Central memory CD8-positive, alpha-beta T cell (primary cell): ENCODE results near the gene GRIFIN.

Source experiments
- ATAC-seq: fragments of 150-1000 bp; cut with Tn5 transposase; replicated peaks from 2 replicates; pipeline ENCODE4 v1.10.0; 2022; ENCODE audit warnings: mild to moderate bottlenecking, moderate FRiP score, moderate number of reproducible peaks; ENCODE audit not compliant: poor library complexity, severe bottlenecking; ENCODE audit errors: extremely low read depth
- DNase-seq, 2 donors: peaks; one replicate each; pipeline ENCODE4 v3.0.0; 2021; ENCODE audit warnings: low spot score in 2 of 2
- H3K27ac Mint-ChIP-seq: one replicate; pipeline ENCODE4 v1.8.0; 2022; ENCODE audit warnings: low read depth, mild to moderate bottlenecking, moderate library complexity, mixed read lengths
- H3K27me3 Mint-ChIP-seq: one replicate; pipeline ENCODE4 v1.8.0; 2022; ENCODE audit warnings: mixed read lengths
- H3K36me3 Mint-ChIP-seq: one replicate; pipeline ENCODE4 v1.8.0; 2022; ENCODE audit warnings: mild to moderate bottlenecking, moderate library complexity, mixed read lengths; ENCODE audit not compliant: insufficient read depth
- H3K4me1 Mint-ChIP-seq: one replicate; pipeline ENCODE4 v1.8.0; 2022; ENCODE audit warnings: mixed read lengths
- H3K4me3 Mint-ChIP-seq: one replicate; pipeline ENCODE4 v1.8.0; 2022; ENCODE audit warnings: mild to moderate bottlenecking, moderate library complexity, mixed read lengths
- H3K9me3 Mint-ChIP-seq: one replicate; pipeline ENCODE4 v1.8.0; 2022; ENCODE audit warnings: mixed read lengths

The GRIFIN gene

DNA sequence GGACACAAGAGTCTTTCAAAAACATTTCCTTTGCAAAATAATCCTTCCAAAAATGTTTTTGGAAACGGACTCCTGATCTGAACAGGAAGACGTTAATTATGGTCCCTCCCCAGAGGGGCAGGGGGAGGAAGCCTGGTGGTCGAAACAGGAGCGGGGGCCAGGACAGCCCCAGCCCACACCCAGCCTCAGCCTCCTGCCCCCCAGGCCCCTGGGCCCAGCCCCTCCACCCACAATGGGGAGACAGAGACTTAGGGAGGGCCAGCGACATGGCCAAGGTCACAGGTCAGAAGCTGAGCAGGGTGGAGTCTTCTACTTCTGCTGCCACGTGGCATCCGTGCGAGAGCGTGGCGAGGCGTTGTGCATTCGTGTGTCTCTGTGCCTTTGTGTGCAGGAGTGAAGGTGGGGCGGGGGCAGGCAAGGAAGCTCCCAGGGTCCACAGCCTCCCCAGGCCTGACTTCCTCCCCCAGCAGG, 14.0 kb upstream of the GRIFIN start:
- Mint-ChIP-seq H3K4me3 (no peak overlapping the region), H3K27me3 (peaks cover 12% of the 10 kb centered on the region), H3K9me3 (no peaks in the 10 kb centered on the region), H3K4me1 (no peaks in the 10 kb centered on the region), H3K36me3 (peaks cover 11% of the 10 kb centered on the region), H3K27ac (no peak overlapping the region)
- DNase-seq (no peak), ATAC-seq (no peak)

DNA sequence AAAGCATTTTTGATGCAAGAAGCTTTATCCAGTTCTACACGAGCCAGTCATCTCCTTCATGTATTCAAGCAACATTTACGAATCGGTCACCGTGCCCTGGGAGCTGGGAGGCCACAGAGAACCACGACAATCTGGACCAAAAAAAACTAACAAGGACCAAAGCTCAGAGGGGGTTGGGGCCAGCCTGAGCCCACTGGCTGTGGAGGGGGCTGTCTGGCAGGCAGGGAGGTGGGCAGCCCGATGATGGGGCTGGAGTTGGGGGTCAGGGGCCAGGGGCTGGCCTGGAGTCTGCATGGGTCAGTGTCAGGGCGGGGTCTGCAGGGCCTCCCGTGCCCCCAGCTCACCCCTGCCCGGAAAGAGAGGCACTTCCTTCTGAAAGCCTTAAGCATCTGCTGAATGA, 12.5 kb upstream of the GRIFIN start:
- ATAC-seq (no peak), DNase-seq (no peak)
- H3K4me3 Mint-ChIP-seq = no peak overlapping the region
- H3K4me1 Mint-ChIP-seq = no peaks in the 10 kb centered on the region
- H3K36me3 Mint-ChIP-seq = peaks cover 10% of the 10 kb centered on the region
- H3K27me3 Mint-ChIP-seq = peaks cover 12% of the 10 kb centered on the region
- H3K9me3 Mint-ChIP-seq = no peaks in the 10 kb centered on the region
- H3K27ac Mint-ChIP-seq = no peak overlapping the region

DNA sequence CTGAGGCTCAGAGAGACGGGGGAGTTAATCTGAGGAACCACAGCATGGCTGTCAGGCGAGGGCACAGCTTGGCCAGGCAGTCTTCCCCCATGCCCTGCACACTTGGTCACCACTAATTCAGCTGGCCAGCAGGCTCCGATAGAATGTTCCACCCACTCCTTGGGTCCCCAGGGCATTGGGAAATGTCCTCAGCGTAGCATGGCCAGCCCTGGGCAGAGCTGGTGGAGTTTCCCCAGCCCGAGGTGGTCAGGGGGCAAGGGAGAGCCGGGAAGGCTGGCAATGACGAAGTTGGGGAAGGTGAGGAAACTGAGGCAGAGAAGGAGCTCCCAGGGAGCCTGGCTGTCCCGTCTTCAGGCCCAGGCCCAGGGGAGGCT, 12.1 kb upstream of the GRIFIN start:
- Mint-ChIP-seq H3K9me3 (no peaks in the 10 kb centered on the region), H3K4me1 (no peaks in the 10 kb centered on the region), H3K4me3 (no peak overlapping the region), H3K27me3 (peaks cover 12% of the 10 kb centered on the region), H3K36me3 (peaks cover 10% of the 10 kb centered on the region), H3K27ac (no peak overlapping the region)
- DNase-seq = no peak
- ATAC-seq = no peak

DNA sequence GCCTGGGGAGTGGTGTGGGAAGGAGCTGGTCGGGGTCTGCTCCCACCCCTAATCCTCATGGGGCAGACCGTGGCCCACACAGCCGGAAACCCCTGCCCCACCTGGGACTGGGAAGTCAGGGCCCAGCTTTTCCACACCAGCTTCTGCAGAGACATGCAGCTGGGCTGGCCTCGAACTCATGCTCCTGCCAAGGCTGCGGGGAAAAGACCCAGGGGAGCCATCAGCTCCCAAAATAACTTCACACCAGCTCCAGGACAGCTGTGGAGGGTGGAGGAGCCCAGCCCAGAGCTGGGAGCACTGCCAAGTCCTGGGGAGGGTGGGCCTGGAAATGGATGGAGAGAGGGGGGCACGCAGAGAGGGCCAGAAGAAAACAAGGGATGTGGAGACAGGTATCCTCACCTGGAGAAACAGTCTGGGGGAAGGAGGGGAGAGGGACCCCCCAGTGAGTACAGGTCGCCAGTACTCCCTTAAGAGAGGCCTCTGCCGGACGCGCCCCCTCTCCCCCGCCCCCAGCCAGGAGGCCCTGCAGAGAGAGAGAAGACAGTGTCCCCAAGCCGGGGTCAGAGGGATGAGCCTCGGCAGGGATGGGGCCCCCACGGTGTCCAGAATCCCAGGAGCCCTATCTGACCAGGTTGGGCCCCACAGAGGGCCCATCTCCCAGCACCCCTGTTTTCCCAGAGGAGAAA, 11.5 kb upstream of the GRIFIN start:
- ATAC-seq (no peak), DNase-seq (no peak)
- Mint-ChIP-seq H3K4me3 (no peak overlapping the region), H3K27me3 (peaks cover 12% of the 10 kb centered on the region), H3K27ac (peak overlapping the region; percentile 26), H3K9me3 (peaks cover 4% of the 10 kb centered on the region), H3K36me3 (peaks cover 10% of the 10 kb centered on the region), H3K4me1 (no peaks in the 10 kb centered on the region)

DNA sequence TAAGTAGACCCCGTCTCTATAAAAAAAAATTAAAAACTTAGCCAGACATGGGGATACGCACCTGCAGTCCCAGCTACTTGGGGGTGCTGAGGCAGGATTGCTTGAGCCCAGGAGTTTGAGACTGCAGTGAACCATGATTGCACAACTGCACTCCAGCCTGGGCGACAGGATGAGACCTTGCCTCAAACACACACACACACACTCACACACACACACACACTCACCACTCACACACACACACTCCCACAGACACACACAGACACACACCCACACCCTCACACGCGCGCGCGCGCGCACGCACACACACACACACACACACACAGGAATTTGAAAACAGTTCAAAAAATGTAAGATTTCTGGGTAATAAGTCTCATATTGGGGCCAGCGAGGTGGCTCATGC, 8.7 kb upstream of the GRIFIN start:
- Mint-ChIP-seq H3K27ac (no peak overlapping the region), H3K4me1 (no peaks in the 10 kb centered on the region), H3K36me3 (peaks cover 5% of the 10 kb centered on the region), H3K4me3 (no peak overlapping the region), H3K9me3 (peaks cover 5% of the 10 kb centered on the region), H3K27me3 (peaks cover 12% of the 10 kb centered on the region)
- ATAC-seq (no peak), DNase-seq (no peak)

DNA sequence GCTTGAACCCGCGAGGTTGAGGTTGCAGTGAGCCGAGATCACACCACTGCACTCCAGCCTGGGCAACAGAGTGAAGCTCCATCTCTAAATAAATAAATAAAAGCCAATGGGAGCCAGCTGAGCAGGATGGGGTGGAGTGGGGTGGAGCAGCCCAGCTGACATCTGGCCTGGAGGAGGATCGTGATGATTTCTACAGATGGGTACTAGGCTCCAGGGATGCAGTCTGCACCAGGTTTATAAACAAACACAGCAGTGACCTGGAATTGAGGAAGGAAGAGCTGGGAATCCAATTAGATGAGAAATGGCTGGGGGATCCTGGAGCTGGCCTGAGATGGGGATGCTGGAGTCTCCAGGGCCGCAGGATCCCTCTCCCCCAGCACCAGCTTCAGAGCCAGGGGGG, 7.3 kb upstream of the GRIFIN start:
- DNase-seq = no peak
- H3K4me1 Mint-ChIP-seq = no peaks in the 10 kb centered on the region
- peaks cover 3% of the 10 kb centered on the region for H3K27me3 Mint-ChIP-seq

DNA sequence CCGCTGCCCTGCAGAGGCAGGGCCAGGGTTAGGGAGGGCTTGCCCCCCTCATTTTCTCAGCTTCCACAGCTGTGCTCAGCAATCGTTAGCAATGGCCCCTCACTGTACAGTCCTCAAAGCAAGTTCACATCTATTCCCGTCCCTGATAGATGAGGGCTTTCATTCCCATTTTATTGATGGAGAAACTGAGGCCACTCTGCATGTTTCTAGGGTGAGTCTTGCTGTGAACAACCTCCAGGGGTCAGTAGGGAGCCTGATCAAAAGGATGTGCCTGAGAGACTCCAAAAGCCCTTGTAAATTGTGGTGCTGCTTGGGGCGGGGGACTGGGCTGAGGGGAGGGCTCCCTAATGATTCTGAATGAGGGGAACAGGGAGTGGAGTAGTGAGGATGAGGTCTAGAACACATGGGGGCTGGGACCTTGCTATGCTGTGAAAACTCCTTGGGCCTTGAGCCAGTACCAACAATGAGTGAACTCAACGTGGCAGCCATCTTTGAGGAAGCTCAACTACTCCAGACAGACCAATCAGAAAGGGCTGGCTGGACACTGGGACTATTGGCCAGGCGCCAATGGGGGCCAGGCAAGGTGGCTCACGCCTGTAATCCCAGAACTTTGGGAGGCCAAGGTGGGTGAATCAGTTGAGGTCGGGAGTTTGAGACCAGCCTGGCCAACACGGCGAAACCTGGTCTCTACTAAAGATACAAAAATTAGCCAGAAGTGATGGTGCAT, 6.7 kb upstream of the GRIFIN start:
- no peak overlapping the region for H3K4me3 Mint-ChIP-seq
- no peaks in the 10 kb centered on the region for H3K4me1 Mint-ChIP-seq
- DNase-seq (no peak), ATAC-seq (no peak)
- H3K27me3 Mint-ChIP-seq = no peaks in the 10 kb centered on the region
- no peak overlapping the region for H3K27ac Mint-ChIP-seq
- peaks cover 5% of the 10 kb centered on the region for H3K9me3 Mint-ChIP-seq
- H3K36me3 Mint-ChIP-seq = peaks cover 3% of the 10 kb centered on the region

More for the DNA sequence above, 7.3 kb upstream of the GRIFIN start:
- H3K27ac Mint-ChIP-seq = no peak overlapping the region
- H3K36me3 Mint-ChIP-seq = peaks cover 3% of the 10 kb centered on the region
- H3K9me3 Mint-ChIP-seq = peaks cover 5% of the 10 kb centered on the region
- no peak for ATAC-seq
- no peak overlapping the region for H3K4me3 Mint-ChIP-seq

DNA sequence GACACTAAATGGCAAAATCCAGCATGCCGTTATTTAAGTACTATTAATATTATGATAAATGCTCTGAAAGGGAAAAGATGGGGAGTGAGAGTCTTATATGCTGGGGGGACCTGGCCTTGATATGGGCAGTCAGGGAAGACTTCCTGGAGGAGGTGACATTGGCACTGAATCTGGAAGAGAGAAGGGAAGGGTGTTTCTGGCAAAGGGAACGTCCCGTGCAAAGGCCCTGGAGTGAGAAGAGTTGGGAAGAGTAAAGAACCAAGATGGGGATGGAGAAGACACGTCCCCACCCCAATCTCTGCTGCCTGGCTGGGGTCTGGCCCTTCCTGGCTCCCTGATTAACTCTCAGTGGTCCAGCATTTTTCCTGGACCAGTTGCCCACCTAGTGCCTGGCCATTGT, 5.0 kb upstream of the GRIFIN start:
- peaks cover 5% of the 10 kb centered on the region for H3K9me3 Mint-ChIP-seq
- no peak for ATAC-seq
- H3K4me3 Mint-ChIP-seq = no peak overlapping the region
- no peaks in the 10 kb centered on the region for H3K4me1 Mint-ChIP-seq
- no peak for DNase-seq
- no peak overlapping the region for H3K27ac Mint-ChIP-seq
- no peaks in the 10 kb centered on the region for H3K27me3 Mint-ChIP-seq
- H3K36me3 Mint-ChIP-seq = peaks cover 3% of the 10 kb centered on the region

DNA sequence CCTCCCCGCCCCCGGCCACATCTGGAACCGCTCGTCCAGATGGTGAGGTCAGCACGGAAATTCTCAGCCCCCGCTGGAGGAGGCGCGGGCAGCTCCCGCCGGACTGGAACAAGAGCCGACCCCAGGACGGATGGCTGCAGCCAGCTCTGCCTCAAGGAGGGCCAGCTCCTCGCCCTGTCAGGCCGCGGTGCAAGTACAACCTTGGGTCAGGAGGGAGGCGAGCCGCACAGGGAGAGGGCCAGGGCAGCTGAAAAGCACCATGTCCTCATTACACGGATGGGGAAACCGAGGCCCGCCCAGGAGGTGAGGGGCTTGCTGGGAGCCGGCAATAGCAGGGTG, 3.8 kb upstream of the GRIFIN start:
- H3K27ac Mint-ChIP-seq = no peak overlapping the region
- no peaks in the 10 kb centered on the region for H3K4me1 Mint-ChIP-seq
- H3K27me3 Mint-ChIP-seq = no peaks in the 10 kb centered on the region
- peaks cover 3% of the 10 kb centered on the region for H3K36me3 Mint-ChIP-seq
- H3K9me3 Mint-ChIP-seq = peaks cover 5% of the 10 kb centered on the region
- ATAC-seq (no peak), DNase-seq (no peak)
- H3K4me3 Mint-ChIP-seq = no peak overlapping the region

DNA sequence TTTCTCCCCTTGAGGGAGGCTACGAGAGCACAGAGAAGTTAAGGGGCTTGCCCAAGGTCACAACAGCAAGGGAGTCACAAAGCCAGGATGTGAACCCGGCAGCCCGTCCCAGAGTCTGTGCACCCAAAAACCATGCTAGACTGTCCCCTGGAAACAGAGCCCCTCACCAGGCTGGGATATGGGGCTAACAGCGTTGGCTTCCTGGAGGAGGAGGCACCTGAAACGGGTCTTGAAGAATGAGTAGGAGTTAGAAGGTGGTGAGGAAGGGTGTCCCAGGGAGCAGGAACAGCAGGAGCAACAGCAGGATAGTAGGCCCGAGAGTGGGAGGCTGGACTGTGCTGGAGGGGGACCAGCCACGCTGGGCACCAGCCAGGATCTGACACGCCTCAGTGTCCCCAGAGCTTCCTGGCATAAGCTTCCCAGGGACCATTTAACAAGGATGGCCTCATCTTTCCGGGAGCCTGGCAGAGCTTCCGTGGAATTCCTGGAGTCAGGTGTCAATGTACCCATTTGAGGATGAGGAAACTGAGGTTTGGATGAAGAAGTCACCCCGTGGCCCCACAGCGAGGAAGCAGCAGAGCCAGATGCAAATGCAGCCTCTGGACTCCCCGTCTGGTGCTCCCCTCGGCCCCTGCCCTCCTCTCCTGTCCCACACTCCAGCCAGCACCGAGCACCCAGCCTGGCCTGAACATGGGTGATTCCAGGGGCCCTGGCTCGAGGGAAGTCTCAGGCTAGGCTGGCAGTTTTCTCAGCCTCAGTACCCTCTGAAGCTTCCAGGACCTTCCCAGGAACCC, 3.3 kb upstream of the GRIFIN start:
- Mint-ChIP-seq H3K4me3 (no peak overlapping the region), H3K36me3 (peaks cover 2% of the 10 kb centered on the region), H3K27ac (no peak overlapping the region), H3K27me3 (no peaks in the 10 kb centered on the region), H3K9me3 (peaks cover 5% of the 10 kb centered on the region), H3K4me1 (no peaks in the 10 kb centered on the region)
- DNase-seq (no peak), ATAC-seq (no peak)

DNA sequence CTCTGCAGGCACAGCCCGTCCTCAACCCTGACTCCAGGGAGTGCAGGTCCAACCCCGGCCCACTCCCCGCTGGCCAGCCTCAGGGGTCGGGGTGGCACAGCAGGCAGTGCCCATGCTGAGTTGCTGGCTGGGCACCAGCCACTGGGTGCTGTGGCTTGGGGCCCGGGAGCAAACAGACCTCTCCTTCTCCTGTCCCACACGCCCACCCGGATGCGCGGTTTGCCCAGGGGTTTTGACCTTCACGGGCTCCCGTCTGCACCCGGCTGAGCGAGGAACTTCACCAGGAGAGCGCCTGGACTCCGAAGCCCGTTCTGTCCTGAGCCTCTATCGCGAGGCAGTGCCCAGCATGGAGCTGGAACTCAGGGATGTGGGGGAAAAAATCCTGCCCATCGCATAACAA, 2.6 kb upstream of the GRIFIN start:
- H3K27ac Mint-ChIP-seq = no peak overlapping the region
- H3K4me3 Mint-ChIP-seq = no peak overlapping the region
- no peak for ATAC-seq
- H3K9me3 Mint-ChIP-seq = peaks cover 5% of the 10 kb centered on the region
- H3K36me3 Mint-ChIP-seq = peaks cover 2% of the 10 kb centered on the region
- no peak for DNase-seq
- no peaks in the 10 kb centered on the region for H3K4me1 Mint-ChIP-seq
- no peaks in the 10 kb centered on the region for H3K27me3 Mint-ChIP-seq

DNA sequence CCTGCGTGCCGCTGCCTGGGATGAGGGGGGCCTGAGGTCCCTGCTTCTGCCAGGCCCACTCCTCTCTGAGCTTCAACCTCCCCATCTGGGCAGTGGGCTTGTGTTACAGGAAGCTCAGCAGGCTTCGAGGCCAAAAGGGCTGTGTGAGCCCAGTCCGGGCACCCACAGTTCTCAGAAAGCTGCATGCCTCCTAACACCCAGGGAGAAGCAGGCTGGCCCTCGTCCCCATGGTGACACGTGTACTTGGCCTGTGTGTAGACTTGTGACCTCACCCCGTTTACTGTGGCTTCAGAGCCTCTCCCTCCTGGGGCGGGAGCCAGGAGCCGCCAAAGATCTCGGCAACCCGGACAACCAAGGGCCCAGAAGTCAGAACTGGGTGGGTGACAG, 2.2 kb upstream of the GRIFIN start:
- Mint-ChIP-seq H3K4me1 (no peaks in the 10 kb centered on the region), H3K36me3 (peaks cover 2% of the 10 kb centered on the region), H3K9me3 (peaks cover 5% of the 10 kb centered on the region), H3K4me3 (no peak overlapping the region), H3K27ac (no peak overlapping the region), H3K27me3 (no peaks in the 10 kb centered on the region)
- DNase-seq = no peak
- no peak for ATAC-seq
